ENCODE data around the gene RNF4. TPM values are rescaled to one million over a fixed set of nuclear protein-coding genes. Genes with fewer than 3 reads are reported as not detected.

Gene RNF4
- total RNA-seq, 1 donor from 2014 or later, result 29.2 TPM

GRCh38 chr4:2485956-2486355, 17.1 kb downstream of the RNF4 start:
- Histone ChIP-seq H3K9ac (ENCODE audit: low read depth in 1 of 3, low read length in 3 of 3) (no peak overlapping the region), H3K9me3 (ENCODE audit: control insufficient read depth in 3 of 3, low read length in 3 of 3) (no peaks in the 10 kb centered on the region), H3K36me3 (ENCODE audit: control insufficient read depth in 3 of 3, insufficient read depth in 3 of 3, low read length in 3 of 3) (peaks cover 7 to 13% (median 11%) of the 10 kb centered on the region in 3 donors), H3K4me3 (ENCODE audit: low read length in 3 of 3) (no peak overlapping the region), H3K27me3 (ENCODE audit: control insufficient read depth in 3 of 3, insufficient read depth in 3 of 3, low read length in 3 of 3) (no peaks in the 10 kb centered on the region), H3K4me1 (ENCODE audit: control insufficient read depth in 3 of 3, insufficient read depth in 3 of 3, low read length in 3 of 3) (peaks cover 44 to 66% (median 46%) of the 10 kb centered on the region in 3 donors), H3K27ac (ENCODE audit: low read depth, low read length) (no peak overlapping the region)

DNA sequence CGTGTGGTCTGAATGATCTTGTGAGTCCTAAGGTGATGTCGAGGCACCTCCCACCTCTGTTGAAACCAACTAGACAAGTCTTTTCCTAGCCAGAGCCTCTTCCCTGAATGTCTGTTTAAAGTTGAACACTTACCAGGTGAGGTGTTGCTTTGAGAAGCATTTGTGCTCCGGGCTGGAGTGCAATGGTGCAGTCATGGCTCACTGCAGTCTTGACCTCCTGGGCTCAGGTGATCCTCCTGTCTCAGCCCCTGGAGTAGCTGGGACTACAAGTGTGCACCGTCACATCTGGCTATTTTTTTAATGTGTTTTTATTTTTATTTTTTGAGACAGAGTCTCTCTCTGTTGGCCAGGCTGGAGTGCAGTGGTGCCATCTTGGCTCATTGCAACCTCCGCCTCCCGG, 18.1 kb downstream of the RNF4 start:
- Histone ChIP-seq H3K4me1 (ENCODE audit: control insufficient read depth in 3 of 3, insufficient read depth in 3 of 3, low read length in 3 of 3) (peaks cover 34 to 56% (median 38%) of the 10 kb centered on the region in 3 donors), H3K9ac (ENCODE audit: low read depth in 1 of 3, low read length in 3 of 3) (no peak overlapping the region), H3K36me3 (ENCODE audit: control insufficient read depth in 3 of 3, insufficient read depth in 3 of 3, low read length in 3 of 3) (peaks cover 10 to 18% (median 17%) of the 10 kb centered on the region in 3 donors), H3K27me3 (ENCODE audit: control insufficient read depth in 3 of 3, insufficient read depth in 3 of 3, low read length in 3 of 3) (no peaks in the 10 kb centered on the region), H3K4me3 (ENCODE audit: low read length in 3 of 3) (no peak overlapping the region), H3K27ac (ENCODE audit: low read depth, low read length) (no peak overlapping the region), H3K9me3 (ENCODE audit: control insufficient read depth in 3 of 3, low read length in 3 of 3) (no peaks in the 10 kb centered on the region)

DNA sequence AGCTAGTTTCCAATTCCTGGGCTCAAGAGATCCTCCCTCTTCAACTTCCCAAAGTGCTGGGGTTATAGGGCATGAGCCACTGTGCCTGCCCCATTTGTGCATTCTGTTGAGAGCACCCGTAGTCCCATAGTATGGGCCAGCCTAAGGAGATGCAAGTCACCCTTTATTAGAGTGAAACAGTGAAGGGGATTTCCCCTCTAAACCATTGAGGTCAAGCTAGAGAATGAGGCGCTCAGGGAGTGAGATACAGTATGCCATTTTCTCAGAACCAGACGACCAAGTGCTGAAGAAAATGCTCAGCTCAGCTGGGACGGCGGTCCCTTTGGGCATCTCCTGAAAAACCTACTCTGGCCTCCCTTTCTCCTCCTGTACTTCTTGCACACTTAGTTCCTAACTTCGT, 18.7 kb downstream of the RNF4 start:
- Histone ChIP-seq H3K9ac (ENCODE audit: low read depth in 1 of 3, low read length in 3 of 3) (no peak overlapping the region), H3K4me1 (ENCODE audit: control insufficient read depth in 3 of 3, insufficient read depth in 3 of 3, low read length in 3 of 3) (peaks cover 27 to 49% (median 32%) of the 10 kb centered on the region in 3 donors), H3K36me3 (ENCODE audit: control insufficient read depth in 3 of 3, insufficient read depth in 3 of 3, low read length in 3 of 3) (peaks cover 12 to 21% (median 19%) of the 10 kb centered on the region in 3 donors), H3K4me3 (ENCODE audit: low read length in 3 of 3) (no peak overlapping the region), H3K27ac (ENCODE audit: low read depth, low read length) (no peak overlapping the region), H3K9me3 (ENCODE audit: control insufficient read depth in 3 of 3, low read length in 3 of 3) (no peaks in the 10 kb centered on the region), H3K27me3 (ENCODE audit: control insufficient read depth in 3 of 3, insufficient read depth in 3 of 3, low read length in 3 of 3) (no peaks in the 10 kb centered on the region)

- no peak overlapping the region for H3K27ac ChIP-seq (ENCODE audit: low read depth, low read length)
- no peak overlapping the region for H3K9ac ChIP-seq (ENCODE audit: low read depth in 1 of 3, low read length in 3 of 3)
- peaks cover 15 to 28% (median 24%) of the 10 kb centered on the region in 3 donors for H3K36me3 ChIP-seq (ENCODE audit: control insufficient read depth in 3 of 3, insufficient read depth in 3 of 3, low read length in 3 of 3)
- no peaks in the 10 kb centered on the region for H3K9me3 ChIP-seq (ENCODE audit: control insufficient read depth in 3 of 3, low read length in 3 of 3)
- H3K27me3 ChIP-seq (ENCODE audit: control insufficient read depth in 3 of 3, insufficient read depth in 3 of 3, low read length in 3 of 3), result no peaks in the 10 kb centered on the region
- H3K4me3 ChIP-seq (ENCODE audit: low read length in 3 of 3), result no peak overlapping the region
- peaks cover 17 to 45% (median 22%) of the 10 kb centered on the region in 3 donors for H3K4me1 ChIP-seq (ENCODE audit: control insufficient read depth in 3 of 3, insufficient read depth in 3 of 3, low read length in 3 of 3)
Measured at GRCh38 chr4:2489081-2489805, 20.3 kb downstream of the RNF4 start.

GRCh38 chr4:2489841-2490552, 21.1 kb downstream of the RNF4 start:
- Histone ChIP-seq H3K27ac (ENCODE audit: low read depth, low read length) (no peak overlapping the region), H3K9ac (ENCODE audit: low read depth in 1 of 3, low read length in 3 of 3) (no peak overlapping the region), H3K9me3 (ENCODE audit: control insufficient read depth in 3 of 3, low read length in 3 of 3) (no peaks in the 10 kb centered on the region), H3K4me1 (ENCODE audit: control insufficient read depth in 3 of 3, insufficient read depth in 3 of 3, low read length in 3 of 3) (peaks cover 9 to 41% (median 15%) of the 10 kb centered on the region in 3 donors), H3K4me3 (ENCODE audit: low read length in 3 of 3) (no peak overlapping the region), H3K27me3 (ENCODE audit: control insufficient read depth in 3 of 3, insufficient read depth in 3 of 3, low read length in 3 of 3) (no peaks in the 10 kb centered on the region), H3K36me3 (ENCODE audit: control insufficient read depth in 3 of 3, insufficient read depth in 3 of 3, low read length in 3 of 3) (peaks cover 15 to 28% (median 24%) of the 10 kb centered on the region in 3 donors)

GRCh38 chr4:2492970-2493369, 24.1 kb downstream of the RNF4 start:
- no peak overlapping the region for H3K9ac ChIP-seq (ENCODE audit: low read depth in 1 of 3, low read length in 3 of 3)
- no peak overlapping the region for H3K4me3 ChIP-seq (ENCODE audit: low read length in 3 of 3)
- H3K36me3 ChIP-seq (ENCODE audit: control insufficient read depth in 3 of 3, insufficient read depth in 3 of 3, low read length in 3 of 3), result peaks cover 24 to 38% (median 27%) of the 10 kb centered on the region in 3 donors
- H3K9me3 ChIP-seq (ENCODE audit: control insufficient read depth in 3 of 3, low read length in 3 of 3), result no peaks in the 10 kb centered on the region
- H3K27ac ChIP-seq (ENCODE audit: low read depth, low read length), result peak overlapping the region; percentile 7
- H3K4me1 ChIP-seq (ENCODE audit: control insufficient read depth in 3 of 3, insufficient read depth in 3 of 3, low read length in 3 of 3), result peaks cover 0 to 19% (median 3%) of the 10 kb centered on the region in 3 donors
- H3K27me3 ChIP-seq (ENCODE audit: control insufficient read depth in 3 of 3, insufficient read depth in 3 of 3, low read length in 3 of 3), result no peaks in the 10 kb centered on the region

DNA sequence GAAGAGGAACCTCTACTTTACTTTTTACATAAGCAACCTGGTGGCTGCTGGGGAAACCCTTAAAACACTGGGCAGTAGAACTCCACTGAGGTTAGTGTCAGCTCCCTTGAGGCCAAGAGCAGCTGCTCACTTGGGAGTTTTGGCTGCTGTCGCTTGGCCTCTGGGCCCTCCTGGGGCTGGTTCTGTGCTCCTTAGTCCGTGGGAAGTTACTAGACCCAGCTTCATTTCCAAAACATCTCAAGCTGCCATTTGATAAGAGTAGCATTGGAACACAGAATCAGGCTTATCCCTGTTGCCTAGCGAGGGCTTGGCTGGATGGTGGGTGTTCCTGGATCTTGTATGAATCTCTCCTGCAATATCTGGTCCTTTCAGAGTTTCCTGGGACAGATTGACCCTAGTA, 26.1 kb downstream of the RNF4 start:
- Histone ChIP-seq H3K9me3 (ENCODE audit: control insufficient read depth in 3 of 3, low read length in 3 of 3) (no peaks in the 10 kb centered on the region), H3K27me3 (ENCODE audit: control insufficient read depth in 3 of 3, insufficient read depth in 3 of 3, low read length in 3 of 3) (no peaks in the 10 kb centered on the region), H3K36me3 (ENCODE audit: control insufficient read depth in 3 of 3, insufficient read depth in 3 of 3, low read length in 3 of 3) (peaks cover 21 to 32% (median 26%) of the 10 kb centered on the region in 3 donors), H3K4me3 (ENCODE audit: low read length in 3 of 3) (no peak overlapping the region), H3K9ac (ENCODE audit: low read depth in 1 of 3, low read length in 3 of 3) (no peak overlapping the region), H3K4me1 (ENCODE audit: control insufficient read depth in 3 of 3, insufficient read depth in 3 of 3, low read length in 3 of 3) (peaks cover 0 to 9% (median 3%) of the 10 kb centered on the region in 3 donors), H3K27ac (ENCODE audit: low read depth, low read length) (no peak overlapping the region)

DNA sequence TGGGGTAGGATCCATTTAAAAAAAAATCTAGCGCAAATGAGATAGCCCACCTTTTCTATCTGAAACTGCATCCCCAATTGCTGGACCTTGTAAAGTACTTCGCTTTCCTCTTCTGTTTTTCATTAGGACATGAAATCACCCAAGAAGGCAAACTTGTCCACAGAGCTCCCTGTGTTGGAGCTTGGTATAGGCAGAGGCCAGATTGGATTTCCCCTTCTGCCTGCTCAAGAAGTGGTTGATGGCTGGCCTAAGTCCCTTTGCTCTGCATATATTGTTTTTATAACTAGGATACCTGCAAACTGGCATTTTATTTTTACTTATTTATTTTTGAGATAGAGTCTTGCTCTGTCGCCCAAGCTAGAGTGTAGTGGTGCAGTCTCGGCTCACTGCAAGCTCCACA, 28.4 kb downstream of the RNF4 start:
- Histone ChIP-seq H3K9me3 (ENCODE audit: control insufficient read depth in 3 of 3, low read length in 3 of 3) (no peaks in the 10 kb centered on the region), H3K9ac (ENCODE audit: low read depth in 1 of 3, low read length in 3 of 3) (no peak overlapping the region), H3K4me1 (ENCODE audit: control insufficient read depth in 3 of 3, insufficient read depth in 3 of 3, low read length in 3 of 3) (peaks cover 4 to 15% (median 6%) of the 10 kb centered on the region in 3 donors), H3K27ac (ENCODE audit: low read depth, low read length) (no peak overlapping the region), H3K4me3 (ENCODE audit: low read length in 3 of 3) (no peak overlapping the region), H3K27me3 (ENCODE audit: control insufficient read depth in 3 of 3, insufficient read depth in 3 of 3, low read length in 3 of 3) (no peaks in the 10 kb centered on the region), H3K36me3 (ENCODE audit: control insufficient read depth in 3 of 3, insufficient read depth in 3 of 3, low read length in 3 of 3) (peaks cover 26 to 38% (median 34%) of the 10 kb centered on the region in 3 donors)

DNA sequence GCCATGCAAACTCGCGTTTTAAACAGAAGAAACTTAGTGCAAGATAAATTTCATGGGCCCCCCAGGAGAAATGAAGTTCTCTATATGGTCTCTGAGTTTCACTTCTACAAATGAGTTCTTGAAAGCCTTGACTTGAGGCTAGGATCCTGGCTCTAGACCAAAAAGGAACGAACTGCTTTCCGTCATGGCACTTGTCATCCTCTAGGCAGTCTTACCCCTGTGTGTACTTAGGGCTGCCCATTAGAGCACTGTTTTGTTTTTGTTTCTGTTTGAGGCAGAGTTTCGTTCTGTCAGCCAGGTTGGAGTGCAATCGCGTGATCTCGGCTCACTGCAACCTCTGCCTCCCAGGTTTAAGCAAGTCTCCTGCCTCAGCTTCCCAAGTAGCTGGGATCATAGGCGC, 29.0 kb downstream of the RNF4 start:
- Histone ChIP-seq H3K9ac (ENCODE audit: low read depth in 1 of 3, low read length in 3 of 3) (no peak overlapping the region), H3K36me3 (ENCODE audit: control insufficient read depth in 3 of 3, insufficient read depth in 3 of 3, low read length in 3 of 3) (peaks cover 24 to 34% (median 34%) of the 10 kb centered on the region in 3 donors), H3K4me1 (ENCODE audit: control insufficient read depth in 3 of 3, insufficient read depth in 3 of 3, low read length in 3 of 3) (peaks cover 4 to 15% (median 6%) of the 10 kb centered on the region in 3 donors), H3K27me3 (ENCODE audit: control insufficient read depth in 3 of 3, insufficient read depth in 3 of 3, low read length in 3 of 3) (no peaks in the 10 kb centered on the region), H3K27ac (ENCODE audit: low read depth, low read length) (no peak overlapping the region), H3K4me3 (ENCODE audit: low read length in 3 of 3) (no peak overlapping the region), H3K9me3 (ENCODE audit: control insufficient read depth in 3 of 3, low read length in 3 of 3) (no peaks in the 10 kb centered on the region)

- no peak overlapping the region for H3K27ac ChIP-seq (ENCODE audit: low read depth, low read length)
- H3K4me3 ChIP-seq (ENCODE audit: low read length in 3 of 3), result no peak overlapping the region
- no peaks in the 10 kb centered on the region for H3K9me3 ChIP-seq (ENCODE audit: control insufficient read depth in 3 of 3, low read length in 3 of 3)
- H3K4me1 ChIP-seq (ENCODE audit: control insufficient read depth in 3 of 3, insufficient read depth in 3 of 3, low read length in 3 of 3), result peaks cover 3 to 8% (median 4%) of the 10 kb centered on the region in 3 donors
- peaks cover 23 to 35% (median 33%) of the 10 kb centered on the region in 3 donors for H3K36me3 ChIP-seq (ENCODE audit: control insufficient read depth in 3 of 3, insufficient read depth in 3 of 3, low read length in 3 of 3)
- no peaks in the 10 kb centered on the region for H3K27me3 ChIP-seq (ENCODE audit: control insufficient read depth in 3 of 3, insufficient read depth in 3 of 3, low read length in 3 of 3)
- no peak overlapping the region for H3K9ac ChIP-seq (ENCODE audit: low read depth in 1 of 3, low read length in 3 of 3)
Measured at GRCh38 chr4:2500547-2500946, 31.6 kb downstream of the RNF4 start.
